CD4-positive, alpha-beta T cell treated with Interleukin-4 for 1 hour (primary cell): ENCODE measurements around the gene CRYBB1.

Source experiments
- DNase-seq, 2 donors: peaks; one replicate each; pipeline ENCODE4 v3.0.0-alpha.2; 2020 to 2022

Gene CRYBB1

DNA sequence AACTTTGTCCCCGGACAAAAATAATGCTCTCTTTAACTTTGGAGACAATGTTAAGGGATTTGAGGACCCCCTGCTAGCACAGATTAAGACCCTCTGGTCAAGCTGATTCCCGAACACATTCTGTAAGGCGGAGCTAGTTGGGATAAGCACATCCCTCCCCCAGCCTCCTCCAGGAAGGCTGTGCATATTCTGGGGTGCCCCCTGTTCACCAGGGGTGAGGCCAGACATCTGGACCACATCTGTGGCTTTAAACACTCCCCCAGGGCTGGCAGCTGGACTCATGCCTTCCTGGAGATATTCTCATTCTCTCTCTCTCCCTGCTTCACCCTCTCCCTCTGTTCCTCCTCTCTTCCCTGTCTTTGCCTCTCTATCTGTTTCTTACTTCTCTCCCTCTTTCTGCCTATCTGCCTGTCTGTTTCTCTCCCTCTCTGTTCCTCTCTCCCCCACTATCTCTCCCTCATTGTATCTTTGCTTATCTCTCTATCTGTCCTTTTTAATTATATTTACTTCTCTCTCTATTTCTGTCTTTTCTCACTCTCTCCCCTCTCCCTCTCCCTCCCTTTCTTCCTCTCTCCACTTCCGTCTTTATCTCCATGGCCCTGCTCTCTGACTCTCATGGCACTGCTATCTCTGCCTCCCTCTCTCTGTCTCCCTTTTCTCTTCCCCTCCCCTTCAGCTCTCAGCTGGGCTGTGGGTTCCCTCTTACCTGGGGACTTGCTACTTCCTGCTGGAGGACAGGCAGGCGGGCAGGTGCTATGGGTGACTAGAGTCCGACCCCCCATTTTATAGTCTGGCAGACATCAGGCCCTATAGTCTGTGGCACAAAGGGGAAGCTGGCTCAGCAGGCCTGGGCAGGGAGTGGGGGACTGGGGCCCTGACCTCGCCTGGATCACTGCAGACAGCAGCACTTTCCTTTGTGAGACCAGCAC, at the start of gene CRYBB1:
Gene CRYBB1 (minus strand): TSS at position 757 of the 929 bp plus-strand sequence. CDS start 1,708 bp downstream, outside the sequence.
- peak in 1 of 2 donors; percentile 15 for DNase-seq

DNA sequence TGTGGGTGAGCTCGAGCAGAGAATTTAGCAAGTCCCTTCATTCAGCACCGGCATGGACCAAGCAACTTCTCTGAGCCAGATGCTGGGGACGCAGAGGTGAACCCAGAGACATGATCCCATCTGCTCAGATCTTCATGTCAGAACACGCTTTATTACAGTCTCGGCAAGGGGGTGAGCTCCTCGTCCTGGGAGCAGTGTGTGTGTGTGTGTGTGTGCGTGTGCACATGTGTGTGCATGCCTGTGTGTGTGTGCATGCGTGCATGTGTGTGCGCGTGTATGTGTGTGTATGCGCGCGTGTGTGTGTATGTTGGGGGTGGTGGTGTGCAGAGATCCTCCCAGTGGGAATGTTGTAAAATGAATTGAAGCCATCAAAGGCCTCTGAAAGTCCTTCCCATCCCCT, 49.3 kb upstream of the CRYBB1 start:
- DNase-seq = no peak

DNA sequence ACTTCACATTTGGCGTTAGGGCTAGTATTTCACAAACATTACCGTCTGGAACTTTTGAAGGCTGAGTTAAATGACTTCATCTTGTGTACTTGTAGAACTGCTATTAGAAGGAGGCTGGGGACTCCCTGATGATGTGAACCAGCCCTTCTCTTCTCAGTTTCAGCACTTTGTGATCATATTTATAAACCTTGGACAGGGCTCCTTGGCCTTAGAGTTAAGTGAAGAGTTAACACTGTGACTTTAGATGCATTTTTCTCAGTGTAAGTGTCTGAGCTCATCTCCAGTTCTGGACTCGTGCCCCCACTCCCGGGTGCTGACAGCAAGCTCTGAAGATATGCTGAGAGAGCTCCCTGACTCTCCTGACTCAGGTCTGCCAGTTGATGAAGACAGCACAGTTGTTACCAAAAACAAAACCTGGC, 48.0 kb upstream of the CRYBB1 start:
- no peak for DNase-seq

DNA sequence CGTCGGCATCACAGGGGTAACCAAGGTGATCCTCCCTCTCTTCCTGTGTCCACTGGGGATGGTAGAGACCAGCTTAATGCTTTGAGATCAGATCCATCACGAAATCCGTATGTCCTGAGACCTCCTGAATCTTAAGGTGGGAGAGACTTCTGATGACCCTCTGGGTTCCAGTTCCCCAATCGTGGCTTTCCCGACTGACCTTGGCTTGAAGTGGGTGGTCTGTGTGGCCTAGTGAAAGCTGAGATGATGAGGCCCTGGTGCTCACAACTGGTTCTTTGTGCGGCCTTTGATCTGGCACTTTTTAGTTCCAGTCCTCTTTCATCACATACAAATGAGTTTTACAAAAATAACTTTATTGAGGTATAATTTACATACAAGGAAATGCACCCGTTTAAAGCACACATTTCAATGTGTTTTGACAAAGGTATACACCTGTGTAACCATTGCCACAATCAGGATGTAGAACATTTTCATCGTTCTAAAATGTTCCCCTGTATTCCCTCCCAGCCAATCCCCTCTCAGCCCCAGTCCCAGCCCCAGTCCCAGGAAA, 45.6 kb upstream of the CRYBB1 start:
- DNase-seq = no peak

DNA sequence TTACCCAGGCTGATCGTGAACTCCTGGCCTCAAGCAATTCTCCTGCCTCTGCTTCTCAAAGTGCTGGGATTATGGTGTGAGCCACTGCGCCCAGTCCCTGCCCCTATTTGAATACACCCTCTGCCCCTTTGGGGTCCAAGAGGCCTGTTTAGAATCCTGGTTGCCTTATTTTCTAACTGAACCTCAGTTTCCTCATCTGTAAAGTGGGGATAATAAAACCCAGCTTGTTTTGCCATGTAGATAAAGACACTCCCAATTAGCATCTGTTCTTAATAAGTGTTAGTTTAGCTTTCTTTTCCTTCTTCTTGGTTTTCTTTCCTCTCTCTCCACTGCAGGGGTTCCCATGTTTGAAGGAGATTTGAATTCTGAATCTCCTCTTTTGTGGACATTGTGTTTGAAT, 44.3 kb upstream of the CRYBB1 start:
- DNase-seq = no peak

DNA sequence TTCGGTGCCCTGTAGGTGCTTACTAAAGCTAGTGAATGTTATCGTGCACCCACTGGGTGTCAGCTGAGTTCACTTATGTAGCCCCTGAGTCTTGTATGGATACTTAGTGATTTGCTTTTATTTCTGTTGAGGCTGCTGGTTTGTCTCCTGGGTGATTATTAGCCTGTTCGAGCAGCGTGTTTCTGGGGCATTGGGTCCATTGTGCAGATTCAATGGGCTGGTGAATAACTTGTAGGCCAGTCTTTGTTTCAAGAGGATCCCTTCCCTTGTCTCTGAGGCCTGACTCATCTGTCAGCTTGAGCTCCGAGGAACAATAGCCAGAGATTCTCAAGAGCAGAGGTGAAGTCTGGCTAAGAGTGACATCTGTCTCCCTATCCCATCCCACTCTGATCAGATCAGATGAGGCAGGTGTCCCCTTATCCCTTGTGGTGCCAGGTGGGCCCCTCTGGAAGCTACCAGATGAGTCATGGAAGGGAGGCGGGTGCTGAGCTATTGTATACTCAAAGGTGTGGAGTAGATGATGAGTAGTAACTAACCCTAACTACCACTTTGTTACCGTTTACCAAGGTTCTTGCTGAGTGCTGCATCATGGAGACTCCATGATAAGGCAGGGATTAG, 43.2 kb upstream of the CRYBB1 start:
- no peak for DNase-seq

DNA sequence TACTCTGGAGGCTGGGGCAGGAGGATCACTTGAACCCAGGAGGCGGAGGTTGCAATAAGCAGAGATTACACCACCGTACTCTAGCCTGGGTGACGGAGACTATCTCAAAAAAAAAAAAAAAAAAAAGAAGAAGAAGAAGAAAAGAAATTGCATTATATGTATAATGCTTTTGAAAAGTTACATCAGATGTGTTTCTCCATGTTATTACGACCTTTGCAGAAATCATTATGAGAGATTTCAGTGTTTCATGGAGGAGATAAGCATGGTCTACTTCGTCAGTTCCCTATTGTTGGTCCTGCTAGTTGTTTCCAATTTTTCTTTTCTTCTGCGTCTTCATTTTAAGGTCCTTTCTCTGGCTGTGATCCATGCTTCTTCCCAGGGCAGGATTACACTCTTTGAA, 42.5 kb upstream of the CRYBB1 start:
- no peak for DNase-seq

DNA sequence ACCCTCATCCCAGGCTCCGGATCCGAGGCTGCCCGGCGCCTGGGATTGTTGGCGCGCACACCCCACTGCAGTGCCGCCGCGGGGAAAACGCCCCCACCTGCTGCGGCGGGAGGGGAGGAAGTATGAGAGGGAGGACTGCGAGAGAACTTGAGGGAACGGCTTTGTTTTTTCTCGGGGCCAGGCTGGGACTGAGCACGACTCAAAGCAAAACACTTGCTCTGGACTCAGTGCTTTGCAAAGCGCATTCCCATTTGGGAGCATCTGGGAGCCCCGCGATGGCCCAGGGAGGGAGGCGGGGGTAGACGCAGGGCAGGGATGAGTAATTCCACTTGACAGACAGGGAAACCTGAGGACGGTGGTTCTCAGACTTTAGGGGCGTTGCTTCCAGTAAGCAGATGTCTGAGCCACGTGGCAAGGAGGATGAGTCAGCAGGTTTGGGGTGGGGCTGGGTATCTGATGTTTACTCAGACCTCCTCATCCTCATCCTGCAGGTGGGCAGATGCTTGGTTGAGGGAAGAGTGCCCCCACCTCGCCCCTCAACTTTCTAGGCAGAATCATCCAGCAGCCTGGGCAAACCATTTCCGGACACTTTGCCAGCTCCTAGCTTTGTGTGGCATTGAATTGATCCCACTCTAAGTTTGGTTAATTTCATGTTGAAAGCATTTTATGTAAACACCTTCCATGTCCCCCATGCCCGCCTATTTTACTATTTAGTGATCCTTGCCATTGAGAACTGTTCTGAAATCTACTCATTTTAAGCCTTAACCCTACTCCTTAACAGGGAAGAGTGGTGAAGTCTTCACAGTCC, 41.0 kb upstream of the CRYBB1 start:
- peak; percentile 66 to 67 for DNase-seq

DNA sequence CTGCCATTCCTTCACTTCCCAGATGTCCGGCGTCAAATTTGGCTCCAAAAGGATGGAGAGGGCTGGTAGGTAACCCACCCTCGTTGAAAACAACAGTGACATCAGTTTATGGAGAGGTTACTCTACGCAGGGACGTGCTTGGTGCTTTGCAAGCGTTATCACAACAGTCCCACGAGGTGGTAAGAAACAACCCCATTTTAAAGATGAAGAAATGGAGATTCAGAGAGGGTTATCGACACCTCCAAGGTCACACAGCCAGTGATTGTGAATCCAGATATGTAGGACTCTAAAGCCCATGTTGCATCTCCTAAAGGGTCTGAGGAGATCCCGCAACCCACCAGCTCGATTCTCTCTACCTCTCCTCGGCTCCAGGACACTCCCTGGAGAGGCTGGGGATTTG, 40.3 kb upstream of the CRYBB1 start:
- DNase-seq = no peak

DNA sequence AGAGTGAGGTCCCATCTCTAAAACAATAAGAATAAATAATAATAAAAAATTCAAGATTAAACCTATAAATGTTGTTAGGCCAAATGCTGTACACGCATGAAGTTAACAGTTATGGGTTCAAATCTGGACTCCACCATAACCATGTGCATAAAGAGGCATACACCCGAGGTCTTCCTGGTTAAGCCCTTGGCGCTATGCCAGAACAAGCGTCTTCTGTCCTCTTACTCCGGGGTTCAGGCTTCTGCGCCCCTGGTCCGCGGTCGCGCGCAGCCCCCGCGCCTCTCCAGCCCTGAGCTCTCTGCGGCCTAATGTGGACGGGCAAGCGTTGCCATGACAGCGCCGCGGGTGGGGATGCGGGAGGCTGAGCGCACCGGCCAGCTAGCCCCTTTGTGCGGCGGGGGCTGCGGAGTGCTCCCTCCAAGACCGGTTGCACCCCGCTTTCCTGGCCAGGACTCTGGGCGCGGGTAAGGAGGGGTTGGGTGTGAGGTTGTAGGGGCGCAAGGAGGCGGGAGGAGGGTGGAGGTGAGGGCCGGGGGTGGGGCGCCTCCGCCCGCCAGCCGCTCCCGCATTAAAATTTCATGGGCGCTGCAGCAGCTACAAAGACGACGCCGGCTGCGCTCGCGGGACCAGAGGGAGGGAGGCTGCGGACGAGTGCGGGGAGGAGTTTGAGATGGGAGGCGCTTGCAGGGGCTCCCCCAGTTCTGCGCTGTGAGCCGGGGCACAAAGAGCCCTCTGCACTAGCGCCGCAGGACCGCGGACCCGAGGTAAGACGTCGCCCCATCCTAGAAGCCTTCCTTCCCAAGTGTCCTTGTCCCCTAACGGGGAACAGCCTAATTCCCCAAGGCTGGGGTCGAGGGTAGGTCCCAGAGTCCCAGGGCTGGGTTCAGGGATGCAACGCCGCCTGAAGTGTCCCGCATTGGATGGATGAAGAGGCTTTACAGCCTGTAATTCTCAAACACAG, 39.3 kb upstream of the CRYBB1 start, which contains the start of gene MIAT:
Gene MIAT (plus strand): TSS at position 698 of the 961 bp plus-strand sequence.
- peak; percentile 60 to 72 for DNase-seq

DNA sequence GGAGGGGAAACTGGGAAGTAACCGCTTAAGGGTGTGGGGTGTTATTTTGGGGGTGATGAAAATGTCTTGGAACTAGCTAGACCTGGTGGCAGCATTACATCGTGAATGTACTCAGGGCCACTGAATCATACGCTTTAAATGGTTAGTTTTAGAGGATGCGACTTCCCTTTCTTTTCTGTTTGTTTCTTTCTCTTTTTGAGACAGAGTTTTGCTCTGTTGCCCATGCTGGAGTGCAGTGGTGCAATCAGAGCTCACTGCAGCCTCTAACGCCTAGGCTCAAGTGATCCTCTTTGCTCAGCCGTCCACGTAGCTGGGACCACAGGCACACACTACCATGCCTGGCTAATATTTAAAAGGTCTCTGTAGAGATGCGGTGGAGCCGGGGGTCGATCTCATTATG, 34.0 kb upstream of the CRYBB1 start:
- no peak for DNase-seq

DNA sequence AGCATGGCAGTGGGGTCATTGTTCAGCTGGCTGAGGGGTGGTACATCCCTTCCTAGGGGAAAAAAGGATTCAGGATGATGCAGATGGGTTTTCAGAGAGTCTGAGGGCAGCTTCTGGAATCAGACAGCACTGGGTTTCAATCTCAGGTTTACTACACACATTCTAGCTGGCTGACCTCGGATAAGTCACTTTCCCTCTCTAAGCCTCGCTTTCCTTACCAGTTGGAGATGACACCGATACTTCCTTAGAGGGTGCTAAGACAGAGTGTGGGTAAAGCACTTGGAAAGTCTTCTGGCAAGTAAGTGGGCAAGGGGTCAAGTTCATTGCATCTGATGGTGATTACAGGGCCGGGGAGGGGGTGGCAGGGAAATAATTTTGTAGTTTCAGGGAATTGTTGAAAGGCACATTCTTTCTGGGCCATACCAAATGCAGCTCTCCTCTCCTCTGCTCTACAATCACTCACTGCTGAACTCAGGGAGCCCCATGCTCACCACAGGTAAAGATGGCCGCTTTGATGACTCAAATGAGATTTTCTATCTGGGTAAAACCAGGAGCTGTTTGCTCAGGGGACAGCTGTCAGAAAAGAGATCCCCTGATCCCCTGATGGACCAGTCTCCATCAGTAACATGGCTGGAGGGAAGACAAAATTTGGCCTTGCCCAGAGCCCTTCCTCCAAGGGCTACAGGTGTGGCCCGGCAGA, 33.0 kb upstream of the CRYBB1 start:
- no peak for DNase-seq

DNA sequence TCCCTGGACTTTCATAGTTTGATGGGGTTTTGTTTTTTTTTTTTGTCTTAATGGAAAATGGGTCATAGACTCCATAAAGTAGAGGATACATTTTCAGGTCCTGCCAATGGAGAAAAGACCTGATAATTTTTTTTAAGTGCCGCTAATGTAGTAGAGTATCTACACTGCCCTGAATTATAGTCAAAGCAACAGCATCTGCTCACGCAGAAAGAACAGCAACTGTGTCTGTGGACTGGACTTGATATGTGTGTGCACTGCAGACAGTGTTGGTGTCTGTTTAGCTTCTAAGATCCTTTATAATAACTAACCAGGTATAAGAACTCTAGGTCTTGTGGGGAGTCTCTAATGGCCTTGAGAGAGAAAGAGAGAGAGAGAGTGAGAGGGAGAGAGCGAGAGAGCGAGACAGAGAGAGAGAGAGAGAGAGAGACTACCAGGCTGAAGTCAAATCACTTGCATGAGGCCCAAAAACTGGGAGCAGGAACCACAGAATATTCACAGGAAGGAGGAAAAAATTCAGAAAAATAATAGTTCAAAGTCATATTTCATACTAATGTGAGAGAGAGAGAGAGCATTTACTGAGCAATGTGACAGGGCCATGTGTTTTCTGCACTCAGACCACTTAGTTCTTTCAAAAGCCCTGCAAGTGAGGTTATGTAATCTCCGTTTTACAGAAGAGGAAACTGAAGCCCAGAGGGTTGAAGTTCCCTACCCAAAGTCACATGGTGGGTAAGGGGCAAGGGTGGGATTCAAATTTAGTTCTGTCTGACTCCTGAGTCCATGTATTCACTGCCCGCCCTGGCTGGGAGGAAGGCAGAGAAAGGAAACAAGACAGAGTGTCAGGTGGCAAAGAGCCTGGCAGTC, 30.9 kb upstream of the CRYBB1 start:
- DNase-seq = peak in 1 of 2 donors; percentile 31

DNA sequence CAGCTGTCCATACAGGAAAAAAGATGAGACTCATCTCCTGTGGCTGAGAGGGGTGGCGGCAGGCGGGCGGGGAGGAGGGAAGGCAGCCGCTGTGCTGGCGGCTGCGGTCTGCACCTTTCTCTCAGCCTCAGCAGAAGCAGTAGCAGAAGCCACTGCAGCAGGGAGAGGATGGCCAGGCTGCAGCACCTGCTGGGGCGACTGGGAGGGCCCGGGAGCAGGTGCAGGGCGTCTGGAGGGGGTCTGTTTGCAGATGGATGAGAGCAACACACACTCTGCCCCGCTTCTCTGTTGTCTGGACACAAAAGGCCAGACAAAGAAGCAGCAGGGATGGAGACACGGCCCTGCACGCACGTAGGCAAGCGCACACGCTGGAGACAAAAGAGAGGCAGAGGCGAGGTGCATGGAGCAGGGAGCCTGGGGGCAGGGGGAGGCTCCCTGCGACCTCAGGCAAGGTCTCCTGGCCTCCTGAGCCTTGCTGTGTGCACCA, 30.2 kb upstream of the CRYBB1 start:
- peak; percentile 31 to 43 for DNase-seq

DNA sequence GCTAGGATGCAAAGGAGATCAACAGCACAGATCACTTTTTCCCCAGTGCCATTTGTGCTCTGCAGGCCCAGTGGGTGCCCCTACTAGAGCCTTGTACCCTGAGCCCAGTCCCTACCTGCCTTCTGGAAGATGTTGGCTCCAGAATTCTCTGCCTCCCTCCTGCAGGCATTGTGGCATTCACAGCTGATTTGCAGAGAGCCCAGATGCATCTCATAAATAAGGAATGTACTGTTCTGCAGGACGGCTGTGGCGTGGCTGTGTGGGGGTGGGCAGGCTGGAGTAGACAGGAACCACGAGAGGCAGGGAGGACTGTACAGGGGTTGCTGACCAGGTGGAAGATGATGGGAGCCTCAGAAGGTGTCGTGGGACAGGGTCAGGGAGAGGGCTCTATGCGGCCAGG, 28.3 kb upstream of the CRYBB1 start:
- no peak for DNase-seq

DNA sequence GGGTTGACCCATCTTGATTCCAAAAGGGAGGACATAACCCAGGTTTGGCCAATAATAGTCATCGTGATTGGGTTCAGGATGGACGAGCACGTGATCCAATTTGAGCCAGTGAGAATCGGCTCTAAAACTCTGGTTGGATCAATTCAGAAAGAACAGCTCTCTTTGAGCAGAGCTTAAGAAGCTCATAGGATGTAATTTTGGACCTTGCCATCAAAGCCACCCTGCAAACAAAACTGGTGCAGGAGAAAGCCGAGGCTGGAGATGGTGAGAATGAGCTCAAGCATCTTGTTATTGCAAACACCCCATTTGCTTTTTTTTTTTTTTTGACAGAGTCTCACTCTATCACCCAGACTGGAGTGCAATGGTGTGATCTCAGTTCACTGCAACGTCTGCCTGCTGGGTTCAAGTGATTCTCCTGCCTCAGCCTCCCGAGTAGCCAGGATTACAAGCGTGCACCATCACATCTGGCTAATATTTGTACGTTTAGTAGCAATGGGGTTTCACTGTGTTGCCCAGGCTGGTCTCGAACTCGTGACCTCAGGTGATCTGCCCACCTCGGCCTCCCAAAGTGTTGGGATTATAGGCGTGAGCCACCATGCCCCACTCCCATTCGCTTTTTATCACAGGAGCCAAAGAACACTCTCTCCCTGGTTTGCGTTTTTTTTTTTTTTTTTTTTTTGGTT, 25.7 kb upstream of the CRYBB1 start:
- no peak for DNase-seq

DNA sequence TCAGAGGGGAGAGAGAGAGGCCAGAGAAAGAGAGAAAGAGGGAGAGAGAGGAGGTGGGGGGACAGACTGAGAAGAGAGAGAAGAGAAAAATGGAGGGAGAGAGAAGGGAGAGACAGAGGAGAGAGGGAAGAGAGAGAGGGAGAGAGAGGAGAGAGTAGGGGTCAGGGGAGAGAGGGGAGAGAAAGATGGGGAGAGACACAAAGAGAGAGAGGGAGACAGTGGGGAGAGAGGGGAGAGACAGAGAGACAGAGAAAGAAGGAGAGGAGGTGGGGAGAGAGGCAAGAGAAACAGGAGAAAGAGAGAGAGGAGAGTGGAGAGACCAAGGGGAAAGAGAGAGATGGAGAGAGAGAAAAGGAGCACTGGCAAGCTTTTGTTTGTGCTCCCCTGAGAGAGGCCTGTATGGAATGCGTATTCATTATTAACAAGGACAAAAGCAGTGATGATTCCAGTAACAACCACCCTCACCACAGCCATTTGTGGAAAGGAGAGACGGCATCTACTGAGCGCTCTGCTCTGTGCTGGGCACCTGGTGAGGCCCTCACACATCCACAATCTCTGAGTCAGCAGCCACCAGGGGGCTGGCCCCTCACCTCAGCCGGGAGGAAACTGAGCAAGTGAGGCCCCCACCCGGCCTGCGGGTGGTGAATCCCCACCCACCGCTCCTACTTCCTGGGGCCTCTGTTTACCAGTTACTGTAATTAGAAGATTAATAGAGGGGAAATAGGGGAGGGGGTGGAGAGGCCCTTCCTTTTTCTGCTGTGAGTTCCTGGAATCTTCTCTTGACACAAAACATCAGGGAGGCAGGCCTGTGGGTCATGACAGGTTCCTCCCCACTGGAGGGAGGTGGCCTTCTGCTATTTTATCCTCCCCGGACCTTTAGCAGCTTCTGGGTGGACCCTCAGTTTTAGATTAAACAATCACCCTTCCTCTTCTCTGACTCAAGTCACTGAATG, 24.9 kb upstream of the CRYBB1 start:
- peak; percentile 65 to 77 for DNase-seq

DNA sequence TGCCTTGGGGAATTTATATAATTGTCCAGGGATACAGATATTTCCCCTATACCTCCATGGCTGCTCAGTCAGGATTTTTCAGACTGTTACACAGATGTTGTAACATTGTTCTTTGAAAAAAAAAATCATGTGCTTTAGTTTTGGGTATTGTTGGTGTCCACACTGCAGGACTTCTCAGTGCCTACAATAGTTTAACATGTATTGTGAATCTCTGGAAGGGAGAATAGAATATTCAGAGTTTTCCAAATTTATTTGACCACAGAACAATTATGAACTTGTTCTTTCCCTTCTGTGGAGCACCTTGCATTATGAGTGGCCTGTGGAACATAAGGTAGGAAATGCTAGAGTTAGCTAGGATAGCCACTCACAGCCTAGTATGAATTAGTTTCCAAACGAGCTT, 18.5 kb upstream of the CRYBB1 start:
- no peak for DNase-seq
